ENCODE data around the gene ATP8A2. TPM values are rescaled to one million over a fixed set of nuclear protein-coding genes. Genes with fewer than 3 reads are reported as not detected.

Gene ATP8A2
- total RNA-seq, 1 experiment from 2014 or later: not detected

DNA sequence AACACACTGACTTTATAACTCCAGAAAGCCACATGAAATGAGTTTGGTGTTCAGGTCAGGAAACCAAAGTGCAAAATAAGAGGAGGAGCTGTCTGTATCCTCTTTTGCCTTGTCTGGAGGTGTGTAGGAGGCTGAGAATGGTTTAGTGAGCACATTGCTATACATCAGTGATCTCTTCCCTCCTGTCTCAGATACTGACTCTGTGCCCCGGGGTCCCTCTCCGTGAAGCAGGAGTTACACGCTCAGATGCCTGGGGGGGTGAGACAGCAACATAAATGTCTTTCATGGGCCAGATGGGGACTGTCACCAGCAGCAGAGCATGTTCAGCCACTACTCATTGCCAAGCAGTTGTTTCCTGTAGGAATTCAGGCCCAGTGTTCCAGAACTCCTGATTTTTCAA is 285.4 kb downstream of the ATP8A2 start:
- CTCF ChIA-PET: no interaction called here
- Histone ChIP-seq H3K9me2 (ENCODE audit: insufficient read depth) (no peaks in the 10 kb centered on the region), H4K20me1 (ENCODE audit: insufficient read depth) (no peaks in the 10 kb centered on the region), H3K27me3 (ENCODE audit: insufficient read depth, low read depth) (peaks cover 40% of the 10 kb centered on the region), H3K79me2 (ENCODE audit: low read depth) (no peaks in the 10 kb centered on the region), H2AFZ (no peak overlapping the region), H3K9me3 (ENCODE audit: insufficient read depth, low read depth) (no peaks in the 10 kb centered on the region), H3K4me1 (replicated peaks; ENCODE audit: insufficient read depth) (no peaks in the 10 kb centered on the region), H3K36me3 (ENCODE audit: low read depth) (no peaks in the 10 kb centered on the region), H3K4me3 (no peak overlapping the region), H3K27ac (no peak overlapping the region), H3F3A (ENCODE audit: insufficient read depth, low read depth) (no peaks in the 10 kb centered on the region), H3K4me2 (no peak overlapping the region)
- BruUV-seq (replicated peaks): no TSS peak
- POLR2A ChIA-PET (ENCODE audit: unreplicated experiment): no interaction called here
- intact Hi-C loops (cut with micrococcal nuclease; ENCODE audit: unreplicated experiment): no loop called here
- TF ChIP-seq EZH2 (IDR thresholded peaks at IDR 0.05; ENCODE audit: low read depth): no peak
- TF ChIP-seq, protein P1, sequence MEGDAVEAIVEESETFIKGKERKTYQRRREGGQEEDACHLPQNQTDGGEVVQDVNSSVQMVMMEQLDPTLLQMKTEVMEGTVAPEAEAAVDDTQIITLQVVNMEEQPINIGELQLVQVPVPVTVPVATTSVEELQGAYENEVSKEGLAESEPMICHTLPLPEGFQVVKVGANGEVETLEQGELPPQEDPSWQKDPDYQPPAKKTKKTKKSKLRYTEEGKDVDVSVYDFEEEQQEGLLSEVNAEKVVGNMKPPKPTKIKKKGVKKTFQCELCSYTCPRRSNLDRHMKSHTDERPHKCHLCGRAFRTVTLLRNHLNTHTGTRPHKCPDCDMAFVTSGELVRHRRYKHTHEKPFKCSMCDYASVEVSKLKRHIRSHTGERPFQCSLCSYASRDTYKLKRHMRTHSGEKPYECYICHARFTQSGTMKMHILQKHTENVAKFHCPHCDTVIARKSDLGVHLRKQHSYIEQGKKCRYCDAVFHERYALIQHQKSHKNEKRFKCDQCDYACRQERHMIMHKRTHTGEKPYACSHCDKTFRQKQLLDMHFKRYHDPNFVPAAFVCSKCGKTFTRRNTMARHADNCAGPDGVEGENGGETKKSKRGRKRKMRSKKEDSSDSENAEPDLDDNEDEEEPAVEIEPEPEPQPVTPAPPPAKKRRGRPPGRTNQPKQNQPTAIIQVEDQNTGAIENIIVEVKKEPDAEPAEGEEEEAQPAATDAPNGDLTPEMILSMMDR (conservative IDR thresholded peaks at IDR 0.05): no peak
- DNase-seq: no peak

DNA sequence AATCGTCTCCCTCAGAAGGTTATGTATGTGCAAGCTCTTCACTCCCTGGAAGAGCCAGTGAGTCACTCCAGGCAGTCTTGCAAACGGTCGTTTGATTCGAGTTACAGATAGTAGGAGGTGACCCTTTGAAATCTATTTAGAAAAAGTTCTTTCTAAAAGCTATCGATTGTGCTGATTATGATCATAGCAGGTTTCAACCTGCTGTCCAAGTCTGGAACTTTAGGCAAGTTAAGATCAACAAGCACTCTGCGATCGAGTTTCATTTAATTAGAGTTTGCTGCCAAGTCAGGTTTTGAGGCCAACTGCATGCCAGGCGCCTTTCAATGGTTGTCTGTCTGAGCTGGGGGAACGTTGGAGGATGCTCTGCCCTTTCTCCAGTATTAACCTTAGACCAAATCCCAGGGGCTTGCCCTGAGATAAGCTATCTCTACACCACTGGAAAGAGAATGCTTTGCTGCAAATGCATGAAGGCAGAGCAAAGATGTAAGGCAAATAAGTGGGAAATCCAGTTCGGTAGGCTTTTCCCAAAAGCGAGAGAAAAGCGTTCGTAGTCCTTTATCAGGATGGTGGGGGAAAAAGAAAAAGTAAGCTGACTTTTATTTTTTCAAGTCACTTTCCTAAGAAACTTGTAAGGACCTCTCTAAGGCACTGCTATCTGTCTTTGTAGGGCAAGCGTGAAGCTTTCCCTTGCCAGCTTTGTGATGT is 287.5 kb downstream of the ATP8A2 start:
- DNase-seq: no peak
- Histone ChIP-seq H3K36me3 (ENCODE audit: low read depth) (no peaks in the 10 kb centered on the region), H2AFZ (no peak overlapping the region), H3K27me3 (ENCODE audit: insufficient read depth, low read depth) (peaks cover 60% of the 10 kb centered on the region), H3K9me2 (ENCODE audit: insufficient read depth) (no peaks in the 10 kb centered on the region), H3K4me3 (no peak overlapping the region), H4K20me1 (ENCODE audit: insufficient read depth) (no peaks in the 10 kb centered on the region), H3K9me3 (ENCODE audit: insufficient read depth, low read depth) (no peaks in the 10 kb centered on the region), H3K4me2 (no peak overlapping the region), H3K4me1 (replicated peaks; ENCODE audit: insufficient read depth) (no peaks in the 10 kb centered on the region), H3K79me2 (ENCODE audit: low read depth) (no peaks in the 10 kb centered on the region), H3F3A (ENCODE audit: insufficient read depth, low read depth) (no peaks in the 10 kb centered on the region), H3K27ac (no peak overlapping the region)
- TF ChIP-seq, protein P1 (conservative IDR thresholded peaks at IDR 0.05): no peak
- no peak for TF ChIP-seq EZH2 (IDR thresholded peaks at IDR 0.05; ENCODE audit: low read depth)
- ChIA-PET CTCF (no interaction called here), POLR2A (ENCODE audit: unreplicated experiment) (no interaction called here)
- no TSS peak for BruUV-seq (replicated peaks)
- intact Hi-C loops (cut with micrococcal nuclease; ENCODE audit: unreplicated experiment): no loop called here

DNA sequence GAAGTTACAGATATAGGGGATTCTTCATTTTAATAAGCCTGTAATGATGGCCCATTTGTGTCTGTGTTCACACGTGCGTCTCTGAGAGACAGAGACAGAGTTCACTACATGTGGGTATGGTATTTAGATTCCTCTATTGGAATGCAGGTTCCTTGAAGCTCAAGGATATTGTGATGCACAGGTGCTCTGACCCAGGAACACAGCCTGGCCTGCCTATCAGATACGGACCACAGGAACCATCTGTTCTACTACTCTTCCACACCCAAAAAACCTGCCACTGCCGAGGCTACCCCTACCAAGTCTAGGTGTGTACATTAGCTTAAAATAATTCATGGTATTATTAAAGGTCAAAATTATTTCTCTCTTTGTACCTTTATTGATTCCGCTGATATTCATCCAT is 289.2 kb downstream of the ATP8A2 start:
- no peak overlapping the region for H3K27ac ChIP-seq
- H3K36me3 ChIP-seq (ENCODE audit: low read depth): no peaks in the 10 kb centered on the region
- H3K9me3 ChIP-seq (ENCODE audit: insufficient read depth, low read depth): no peaks in the 10 kb centered on the region
- TF ChIP-seq EZH2 (IDR thresholded peaks at IDR 0.05; ENCODE audit: low read depth): no peak
- TF ChIP-seq, protein P1 (conservative IDR thresholded peaks at IDR 0.05): no peak
- ChIA-PET POLR2A (ENCODE audit: unreplicated experiment) (no interaction called here), CTCF (no interaction called here)
- H3F3A ChIP-seq (ENCODE audit: insufficient read depth, low read depth): no peaks in the 10 kb centered on the region
- peaks cover 72% of the 10 kb centered on the region for H3K27me3 ChIP-seq (ENCODE audit: insufficient read depth, low read depth)
- no peak for DNase-seq
- BruUV-seq (replicated peaks): no TSS peak
- H2AFZ ChIP-seq: no peak overlapping the region
- no peaks in the 10 kb centered on the region for H3K9me2 ChIP-seq (ENCODE audit: insufficient read depth)
- no peaks in the 10 kb centered on the region for H3K4me1 ChIP-seq (replicated peaks; ENCODE audit: insufficient read depth)
- H3K79me2 ChIP-seq (ENCODE audit: low read depth): no peaks in the 10 kb centered on the region
- H4K20me1 ChIP-seq (ENCODE audit: insufficient read depth): no peaks in the 10 kb centered on the region
- intact Hi-C loops (cut with micrococcal nuclease; ENCODE audit: unreplicated experiment): no loop called here
- H3K4me2 ChIP-seq: no peak overlapping the region
- H3K4me3 ChIP-seq: no peak overlapping the region
